ENCODE data around the gene TIPARP.
"Not testable (repeated sequence)": the region's sequence is repeated elsewhere in the genome, so short reads cannot be mapped to it uniquely, and the experiment has no call there.

The TIPARP gene

GRCh38 chr3:156676768-156677479, 2.5 kb downstream of the TIPARP start:
- DNase-seq = peak in 1 of 2 experiments; percentile 25

DNA sequence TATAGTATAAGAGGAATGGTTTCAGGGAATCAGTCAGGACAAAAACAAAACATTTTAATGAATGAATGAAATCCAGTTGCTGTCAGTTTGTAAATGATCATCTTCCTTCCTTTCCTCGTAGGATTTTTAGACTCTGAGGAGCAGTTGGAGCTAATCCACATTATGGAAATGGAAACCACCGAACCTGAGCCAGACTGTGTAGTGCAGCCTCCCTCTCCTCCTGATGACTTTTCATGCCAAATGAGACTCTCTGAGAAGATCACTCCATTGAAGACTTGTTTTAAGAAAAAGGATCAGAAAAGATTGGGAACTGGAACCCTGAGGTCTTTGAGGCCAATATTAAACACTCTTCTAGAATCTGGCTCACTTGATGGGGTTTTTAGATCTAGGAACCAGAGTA, 3.1 kb downstream of the TIPARP start:
- DNase-seq = no peak

GRCh38 chr3:156678197-156678596, 3.8 kb downstream of the TIPARP start:
- DNase-seq = no peak

DNA sequence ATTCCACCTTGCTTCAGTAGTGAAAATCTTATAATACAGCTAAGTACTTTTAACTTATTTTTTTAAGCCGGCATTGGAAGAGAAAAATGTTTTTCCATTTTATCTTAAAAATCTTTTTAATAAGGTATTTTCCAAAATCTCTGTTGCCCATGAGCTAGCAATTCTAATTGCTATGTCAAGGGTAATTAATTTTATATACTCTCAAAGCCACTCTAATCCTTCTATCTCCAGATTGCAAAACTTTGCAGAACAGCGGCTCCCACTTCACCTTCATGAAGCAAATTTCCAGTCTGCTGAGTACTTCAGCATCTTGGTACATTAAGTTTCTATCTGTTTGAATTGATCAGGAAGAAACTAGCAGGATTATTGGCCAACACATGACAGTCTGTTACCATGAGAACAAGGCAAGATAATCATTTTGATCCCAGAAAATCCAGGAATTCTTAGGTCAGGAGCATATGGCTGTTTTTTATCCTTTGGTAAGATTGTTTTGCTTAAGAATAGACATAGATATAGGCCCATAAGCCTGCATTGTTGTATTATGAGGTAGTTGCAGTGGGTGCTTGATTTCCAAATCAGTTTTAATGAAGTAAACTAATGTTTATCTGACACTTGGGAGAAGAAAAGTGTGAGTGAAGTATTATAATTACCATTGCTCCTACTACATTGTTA, 6.0 kb downstream of the TIPARP start:
- DNase-seq = no peak

DNA sequence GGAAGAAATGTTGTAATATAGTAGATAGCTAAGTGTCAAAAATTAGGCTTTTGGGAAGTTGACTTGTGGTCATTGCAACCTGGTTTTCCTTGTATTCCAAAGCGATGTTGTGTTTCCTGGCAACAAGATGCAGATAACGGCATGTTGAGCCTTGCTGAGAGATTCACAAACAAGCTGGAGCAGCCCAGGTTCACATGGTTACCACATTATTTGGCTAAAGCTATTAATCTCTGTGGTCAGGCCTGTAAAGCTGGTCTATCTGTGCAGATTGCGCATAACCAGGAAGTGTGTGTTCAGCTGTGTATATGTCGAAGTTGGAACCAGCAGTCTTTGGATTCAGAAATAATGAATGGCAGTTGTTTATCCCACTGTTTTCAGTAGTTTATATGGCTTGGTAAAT, 6.6 kb downstream of the TIPARP start:
- no peak for DNase-seq

GRCh38 chr3:156682501-156682900, 8.1 kb downstream of the TIPARP start:
- no peak for DNase-seq

GRCh38 chr3:156682963-156683362, 8.6 kb downstream of the TIPARP start:
- DNase-seq = no peak

GRCh38 chr3:156685198-156685597, 10.8 kb downstream of the TIPARP start:
- DNase-seq = no peak

GRCh38 chr3:156685752-156686151, 11.4 kb downstream of the TIPARP start:
- DNase-seq = no peak

DNA sequence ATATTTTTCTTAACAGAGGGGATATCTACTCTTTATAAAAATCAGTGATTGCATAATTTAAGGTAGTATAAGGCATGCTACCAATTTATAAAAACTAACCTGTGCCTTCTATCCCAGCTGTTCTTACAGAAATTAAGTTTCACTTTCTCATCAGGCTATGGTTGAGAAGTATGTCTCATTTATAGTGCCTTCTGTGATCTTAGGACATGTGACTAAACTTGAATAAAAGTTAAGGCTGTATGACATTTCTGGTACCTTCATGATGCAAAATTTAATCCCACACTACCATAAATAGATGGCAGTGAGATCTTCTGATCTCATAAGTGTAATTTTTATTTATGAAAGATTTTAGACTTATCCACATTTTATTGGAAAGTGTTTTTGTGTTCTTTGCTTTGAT, 12.6 kb downstream of the TIPARP start:
- DNase-seq = no peak

DNA sequence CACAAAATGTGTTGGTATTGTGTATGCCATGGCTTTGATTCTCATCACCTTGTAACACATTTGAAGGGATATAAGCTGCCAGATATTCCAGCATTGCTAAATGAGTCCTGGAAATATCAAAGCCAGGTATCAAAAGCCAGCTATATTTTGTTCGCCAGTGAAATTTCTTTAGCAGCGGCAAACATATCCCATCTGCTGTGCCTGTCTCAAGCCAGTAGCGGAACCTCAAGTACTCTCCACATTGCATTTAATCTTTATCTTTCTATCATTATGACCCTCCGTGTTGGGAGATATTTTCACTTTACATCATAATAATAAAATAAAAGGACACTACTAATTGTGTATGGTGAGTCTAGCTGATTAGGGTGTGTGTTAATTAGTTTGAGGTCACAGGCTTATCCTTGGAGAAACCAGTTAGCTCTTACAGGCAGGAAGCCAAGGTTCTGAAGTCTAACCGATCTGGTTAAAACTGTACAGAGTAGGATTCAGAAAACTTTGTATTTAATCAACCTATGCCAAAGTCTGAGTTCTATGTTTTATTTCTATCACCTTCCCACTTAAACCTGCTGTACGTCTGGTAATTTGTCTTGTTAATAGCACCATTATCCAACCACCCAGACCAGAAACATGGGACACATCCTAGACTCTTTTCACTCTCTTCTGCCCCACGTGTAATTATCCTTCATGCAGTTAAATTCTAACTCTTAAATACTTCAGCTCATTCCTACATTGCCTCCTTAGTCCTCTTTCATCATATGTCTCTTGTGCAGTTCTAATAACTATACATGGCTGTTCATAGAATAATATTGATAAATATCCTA, 14.5 kb downstream of the TIPARP start:
- DNase-seq = no peak

- DNase-seq = no peak
These were observed 15.2 kb downstream of the TIPARP start for GRCh38 chr3:156689608-156690007.

DNA sequence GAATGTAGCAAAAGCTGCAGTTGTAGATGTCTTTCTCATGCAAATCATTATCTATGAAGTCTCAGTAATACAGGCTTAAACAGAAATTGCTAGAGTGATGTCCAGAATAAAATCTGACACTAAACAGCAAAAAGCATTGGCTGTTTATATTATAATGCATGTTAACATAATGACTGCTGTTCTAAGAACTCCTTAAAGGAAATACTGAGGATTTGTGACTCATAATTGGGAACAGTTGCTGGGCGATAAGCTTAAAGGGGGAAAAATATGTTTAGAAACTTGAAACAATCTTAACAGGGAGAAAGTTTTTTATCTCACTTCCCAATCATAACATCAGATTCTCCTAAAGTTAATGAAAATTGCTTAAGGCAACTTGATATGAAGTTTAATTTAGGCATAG, 17.5 kb downstream of the TIPARP start:
- DNase-seq = no peak

- DNase-seq = no peak
These were observed 18.8 kb downstream of the TIPARP start for GRCh38 chr3:156693166-156693565.

DNA sequence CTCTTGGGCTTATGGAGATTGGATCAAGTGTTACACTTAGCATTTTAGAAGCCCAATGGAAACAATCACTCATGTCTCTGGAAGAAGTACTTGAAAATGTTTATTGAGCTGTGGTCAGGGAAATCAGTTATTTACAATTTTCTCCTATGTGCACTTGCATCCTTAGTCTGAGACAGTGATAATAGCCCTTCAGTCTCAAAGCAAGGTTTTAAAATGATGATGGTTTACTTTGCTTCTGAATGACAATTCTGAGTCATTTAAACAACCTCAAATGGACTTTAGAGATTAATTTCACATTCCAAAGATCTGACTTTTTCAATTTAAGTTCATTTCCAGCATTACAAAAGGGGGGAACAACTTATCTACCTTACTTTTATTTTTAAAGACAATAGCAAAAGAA, 20.1 kb downstream of the TIPARP start:
- no peak for DNase-seq

GRCh38 chr3:156702367-156702766, 28.0 kb downstream of the TIPARP start:
- DNase-seq = no peak

DNA sequence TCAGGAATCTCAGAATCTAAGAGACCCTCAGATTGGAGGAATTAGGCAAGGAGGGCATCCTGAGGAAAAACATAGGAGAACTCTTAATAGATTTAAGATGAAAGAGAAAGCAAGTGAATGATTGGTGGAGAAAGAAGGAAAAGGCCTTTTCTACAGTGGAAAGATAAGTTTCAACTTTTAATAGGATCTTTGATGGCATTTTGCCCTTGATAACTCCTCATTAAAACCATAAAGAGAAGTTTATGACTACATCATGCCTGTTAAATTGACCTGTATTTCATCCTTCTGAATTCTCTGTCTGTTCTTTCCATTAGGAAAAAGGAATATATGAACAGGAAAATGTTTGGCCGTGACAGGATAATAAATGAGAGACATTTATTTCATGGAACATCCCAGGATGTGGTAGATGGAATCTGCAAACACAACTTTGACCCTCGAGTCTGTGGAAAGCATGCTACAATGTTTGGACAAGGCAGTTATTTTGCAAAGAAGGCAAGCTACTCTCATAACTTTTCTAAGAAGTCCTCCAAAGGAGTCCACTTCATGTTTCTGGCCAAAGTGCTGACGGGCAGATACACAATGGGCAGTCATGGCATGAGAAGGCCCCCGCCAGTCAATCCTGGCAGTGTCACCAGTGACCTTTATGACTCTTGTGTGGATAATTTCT, 30.1 kb downstream of the TIPARP start:
- DNase-seq = no peak

- DNase-seq = no peak
These were observed 31.6 kb downstream of the TIPARP start for GRCh38 chr3:156705761-156706616.

DNA sequence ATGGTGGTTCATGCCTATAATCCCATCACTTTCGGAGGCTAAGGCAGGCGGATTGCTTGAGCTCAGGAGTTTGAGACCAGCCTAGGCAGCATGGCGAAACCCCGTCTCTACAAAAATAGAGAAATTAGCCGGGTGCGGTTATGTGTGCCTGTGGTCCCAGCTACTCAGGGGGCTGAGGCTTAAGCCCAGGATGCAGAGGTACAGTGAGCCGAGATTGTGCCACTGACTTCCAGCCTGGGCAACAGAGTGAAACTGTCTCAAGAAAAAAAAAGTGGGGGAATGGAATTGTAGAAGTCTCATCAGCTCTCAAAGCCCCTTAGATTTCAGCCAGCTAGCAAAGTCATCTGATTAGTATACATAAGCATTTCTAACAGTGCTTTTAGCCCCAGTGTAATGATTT, 33.2 kb downstream of the TIPARP start:
- DNase-seq = no peak

DNA sequence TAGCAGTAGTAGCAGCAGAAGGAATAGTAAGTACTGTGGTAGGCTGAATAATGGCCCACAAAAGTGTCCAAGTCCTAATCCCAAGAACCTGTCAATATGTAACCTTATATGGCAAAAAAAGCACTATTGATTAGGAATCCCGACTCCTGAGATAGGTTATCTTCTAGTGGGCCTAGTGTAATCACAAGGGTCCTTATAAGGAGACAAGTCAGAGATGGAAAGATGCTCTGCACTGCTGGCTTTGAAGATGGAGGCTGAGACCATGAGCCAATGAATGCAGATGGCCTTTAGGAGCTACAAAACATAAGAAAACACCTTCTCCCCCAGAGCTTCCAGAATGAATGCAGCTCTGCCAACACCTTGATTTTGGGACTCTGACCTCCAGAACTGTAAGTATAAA, 36.0 kb downstream of the TIPARP start:
- DNase-seq = no peak

DNA sequence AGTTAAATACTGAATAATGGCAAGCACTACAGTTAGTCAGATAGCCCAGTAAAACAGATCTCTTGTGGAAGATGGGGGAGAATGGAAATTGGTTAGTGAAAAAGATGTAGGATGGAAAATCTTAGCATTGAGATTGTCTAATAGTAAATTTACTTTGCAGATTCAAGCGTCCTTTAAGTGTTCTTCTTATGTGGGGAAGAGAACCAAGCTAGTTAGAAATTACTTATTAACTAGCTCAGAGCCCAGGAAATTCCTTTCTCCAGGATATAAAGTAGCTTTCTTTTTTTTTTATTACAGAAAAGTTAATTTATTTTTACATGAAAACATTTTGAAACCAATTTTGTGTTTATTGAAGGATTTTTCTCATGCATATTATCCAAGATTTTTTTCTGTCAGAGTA, 36.7 kb downstream of the TIPARP start:
- DNase-seq = no peak

- DNase-seq = not testable (repeated sequence)
These were observed 37.6 kb downstream of the TIPARP start for GRCh38 chr3:156711944-156712343.

Data from stimulated activated CD4-positive, alpha-beta T cell treated with anti-CD3 and anti-CD28 coated beads, Interleukin-4, amount 100 ng/mL, for 4 hours (primary cell).